H1 (cell line): Measurements from ENCODE around the gene MYO16. TPM values are rescaled to one million over a fixed set of nuclear protein-coding genes. Genes with fewer than 3 reads are reported as not detected.

Experiments used
- CHD7 ChIP-seq: fragments of 300-600 bp; sonication (generic); IDR thresholded peaks from 2 replicates; pipeline ENCODE4 v1.7.1; 2012; ENCODE audit warnings: low read length, moderate library complexity, mild to moderate bottlenecking, inconsistent platforms; ENCODE audit not compliant: insufficient replicate concordance
- polyA plus RNA-seq, 7 experiments: library from polyadenylated mRNA; depleted of rRNA in 3 of 7; stranded (reverse) in 5 of 7; unstranded in 2 of 7; fragments of >200 nt in 5 of 7; fragments of 200-250 nt in 2 of 7; gene quantifications; 1 replicate in 5 of 7; 2 replicates in 1 of 7; 4 replicates in 1 of 7; pipeline versions ENCODE4 v1.2.1 to v1.2.3, GENCODE V29; 2011 to 2013; ENCODE audit warnings: missing spikeins in 2 of 7, mixed read lengths in 2 of 7
- total RNA-seq: library from RNA; stranded (reverse); fragmentation: NEBNext Ultra II Directional; extraction: Animal tissue kit (Norgen Biotek cat#: 25700); gene quantifications from 2 replicates; pipeline ENCODE4 v1.2.1, GENCODE V29; 2021

The MYO16 gene
- total and polyA plus RNA-seq, 2 of the 8 experiments (the other 6 are each of a cell fraction or from before 2014, with no cell fraction given): 0.02 to 0.22 TPM

GRCh38 chr13:108781312-108781711, 151.9 kb downstream of the MYO16 start (continued):
- TF ChIP-seq CHD7: no peak
